CD4-positive, CD25-positive, alpha-beta regulatory T cell (primary cell): ENCODE measurements around the gene TMC6. TPM values are rescaled to one million over a fixed set of nuclear protein-coding genes. Genes with fewer than 3 reads are reported as not detected.

Experiments
- ATAC-seq, 2 donors: fragments of 150-1000 bp; cut with Tn5 transposase; one replicate each; pipeline ENCODE4 v1.10.0; 2021; ENCODE audit warnings: low read depth in 2 of 2, moderate number of reproducible peaks in 2 of 2, moderate library complexity in 1 of 2
- DNase-seq, 3 donors: peaks; one replicate each; pipeline versions ENCODE4 v3.0.0 to v3.0.0-alpha.2; 2012 to 2022; ENCODE audit warnings: mixed read lengths in 1 of 3
- H3K27ac ChIP-seq: one replicate; pipeline ENCODE4 v1.7.0; 2013; ENCODE audit warnings: mild to moderate bottlenecking, low read length; ENCODE audit not compliant: insufficient read depth, poor library complexity, severe bottlenecking
- H3K27me3 ChIP-seq: one replicate; pipeline ENCODE4 v1.7.0; 2013; ENCODE audit warnings: low read length; ENCODE audit not compliant: control insufficient read depth, insufficient read depth
- H3K36me3 ChIP-seq: one replicate; pipeline ENCODE4 v1.7.0; 2013; ENCODE audit warnings: mild to moderate bottlenecking, low read length, moderate library complexity; ENCODE audit not compliant: control insufficient read depth, insufficient read depth
- H3K4me1 ChIP-seq: 2 replicates; pipeline ENCODE4 v1.7.0; 2013; ENCODE audit warnings: mild to moderate bottlenecking, low read length; ENCODE audit not compliant: insufficient read depth, control insufficient read depth, poor library complexity, severe bottlenecking
- H3K4me3 ChIP-seq: one replicate; pipeline ENCODE4 v1.7.0; 2013; ENCODE audit warnings: low read depth, mild to moderate bottlenecking, low read length, moderate library complexity
- H3K9me3 ChIP-seq, 2 experiments: 1 replicate in 1 of 2; 2 replicates in 1 of 2; pipeline ENCODE4 v1.7.0; 2013; ENCODE audit warnings: low read length in 2 of 2, mild to moderate bottlenecking in 1 of 2, moderate library complexity in 1 of 2; ENCODE audit not compliant: control insufficient read depth in 2 of 2
- H3K27ac Mint-ChIP-seq, 3 donors: one replicate each; pipeline ENCODE4 v1.8.0; 2020 to 2022; ENCODE audit warnings: mild to moderate bottlenecking in 3 of 3, mixed read lengths in 3 of 3, moderate library complexity in 2 of 3
- H3K27me3 Mint-ChIP-seq: one replicate; pipeline ENCODE4 v1.8.0; 2022; ENCODE audit warnings: mild to moderate bottlenecking, mixed read lengths
- H3K36me3 Mint-ChIP-seq: one replicate; pipeline ENCODE4 v1.8.0; 2020; ENCODE audit warnings: mixed read lengths
- H3K4me1 Mint-ChIP-seq, 4 donors: one replicate each; pipeline ENCODE4 v1.8.0; 2020 to 2022; ENCODE audit warnings: mixed read lengths in 4 of 4, mild to moderate bottlenecking in 1 of 4
- H3K4me3 Mint-ChIP-seq, 4 donors: one replicate each; pipeline ENCODE4 v1.8.0; 2020 to 2022; ENCODE audit warnings: mild to moderate bottlenecking in 4 of 4, mixed read lengths in 4 of 4, moderate library complexity in 3 of 4
- H3K9me3 Mint-ChIP-seq, 7 donors: one replicate each; pipeline ENCODE4 v1.8.0; 2020 to 2022; ENCODE audit warnings: mixed read lengths in 7 of 7, mild to moderate bottlenecking in 3 of 7, moderate library complexity in 2 of 7
- polyA plus RNA-seq, 4 donors: library from polyadenylated mRNA; unstranded; fragments of 300-500 nt; fragmentation: Illumina TruSeq; gene quantifications; one replicate each; pipeline ENCODE4 v1.2.3, GENCODE V29; 2021
- total RNA-seq: library from RNA; stranded (reverse); gene quantifications from one replicate; pipeline ENCODE4 v1.2.3, GENCODE V29; 2022

TMC6 gene
- total and polyA plus RNA-seq, 5 donors from 2014 or later: 160 to 727 (median 234) TPM

- peak overlapping the region; percentile 92 for H3K27ac ChIP-seq
- no peaks in the 10 kb centered on the region for H3K9me3 ChIP-seq
- peaks cover 39% of the 10 kb centered on the region for H3K36me3 ChIP-seq
- H3K4me1 ChIP-seq: peaks cover 84% of the 10 kb centered on the region
- ATAC-seq: no peak
- H3K27me3 ChIP-seq: no peaks in the 10 kb centered on the region
- peak overlapping the region; percentile 77 for H3K4me3 ChIP-seq
- peak overlapping the region; percentile 92 to 98 (median 93) for H3K27ac Mint-ChIP-seq
- H3K4me1 Mint-ChIP-seq: peaks cover 0 to 67% (median 25%) of the 10 kb centered on the region in 4 donors
- peaks cover 5% of the 10 kb centered on the region for H3K27me3 Mint-ChIP-seq
- DNase-seq: no peak
- H3K36me3 Mint-ChIP-seq: peaks cover 24% of the 10 kb centered on the region
- H3K4me3 Mint-ChIP-seq: peak overlapping the region; percentile 93 to 100 (median 94)
- no peaks in the 10 kb centered on the region for H3K9me3 Mint-ChIP-seq
Measured at GRCh38 chr17:78126895-78127238, 1.7 kb downstream of the TMC6 start.

GRCh38 chr17:78125976-78126894 lies 2.3 kb downstream of the TMC6 start:
- DNase-seq (no peak), ATAC-seq (no peak)
- peaks cover 39% of the 10 kb centered on the region for H3K36me3 ChIP-seq

GRCh38 chr17:78125138-78125913 lies 3.2 kb downstream of the TMC6 start:
- peaks cover 44% of the 10 kb centered on the region for H3K36me3 ChIP-seq
- peaks cover 0 to 78% (median 30%) of the 10 kb centered on the region in 4 donors for H3K4me1 Mint-ChIP-seq
- peak overlapping the region; percentile 70 to 94 (median 74) for H3K4me3 Mint-ChIP-seq
- peak overlapping the region; percentile 92 for H3K27ac ChIP-seq
- no peak overlapping the region for H3K4me3 ChIP-seq
- peaks cover 0 to 1% (median 0%) of the 10 kb centered on the region in 7 donors for H3K9me3 Mint-ChIP-seq
- no peaks in the 10 kb centered on the region for H3K9me3 ChIP-seq
- peak in 2 of 3 donors; percentile 43 to 71 for DNase-seq
- H3K4me1 ChIP-seq: peaks cover 87% of the 10 kb centered on the region
- peaks cover 23% of the 10 kb centered on the region for H3K36me3 Mint-ChIP-seq
- ATAC-seq: no peak
- peak overlapping the region in 1 of 3 donors; percentile 76 for H3K27ac Mint-ChIP-seq
- peaks cover 5% of the 10 kb centered on the region for H3K27me3 Mint-ChIP-seq
- H3K27me3 ChIP-seq: no peaks in the 10 kb centered on the region

More at GRCh38 chr17:78125976-78126894, 2.3 kb downstream of the TMC6 start:
- H3K4me1 ChIP-seq: peaks cover 87% of the 10 kb centered on the region
- H3K27ac ChIP-seq: peak overlapping the region; percentile 92
- Mint-ChIP-seq H3K27ac (peak overlapping the region in 2 of 3 donors; percentile 92 to 98), H3K9me3 (no peaks in the 10 kb centered on the region), H3K36me3 (peaks cover 28% of the 10 kb centered on the region), H3K4me3 (peak overlapping the region; percentile 70 to 94 (median 94)), H3K27me3 (peaks cover 5% of the 10 kb centered on the region), H3K4me1 (peaks cover 0 to 73% (median 29%) of the 10 kb centered on the region in 4 donors)
- no peaks in the 10 kb centered on the region for H3K27me3 ChIP-seq
- H3K9me3 ChIP-seq: no peaks in the 10 kb centered on the region
- H3K4me3 ChIP-seq: peak overlapping the region; percentile 77

- Mint-ChIP-seq H3K4me1 (peaks cover 0 to 75% (median 27%) of the 10 kb centered on the region in 4 donors), H3K4me3 (peak overlapping the region in 3 of 4 donors; percentile 73 to 96 (median 94)), H3K36me3 (peaks cover 23% of the 10 kb centered on the region), H3K9me3 (peaks cover 0 to 1% (median 0%) of the 10 kb centered on the region in 7 donors), H3K27me3 (peaks cover 2% of the 10 kb centered on the region), H3K27ac (peak overlapping the region in 1 of 3 donors; percentile 76)
- Histone ChIP-seq H3K4me1 (peaks cover 85% of the 10 kb centered on the region), H3K27ac (peak overlapping the region; percentile 92), H3K36me3 (peaks cover 47% of the 10 kb centered on the region), H3K9me3 (no peaks in the 10 kb centered on the region), H3K4me3 (no peak overlapping the region), H3K27me3 (no peaks in the 10 kb centered on the region)
- no peak for DNase-seq
- no peak for ATAC-seq
Measured at GRCh38 chr17:78124836-78125137, 3.8 kb downstream of the TMC6 start.

GRCh38 chr17:78124081-78124835 lies 4.3 kb downstream of the TMC6 start:
- peak overlapping the region; percentile 92 for H3K27ac ChIP-seq
- Mint-ChIP-seq H3K36me3 (peaks cover 23% of the 10 kb centered on the region), H3K27ac (peak overlapping the region; percentile 85 to 96 (median 95)), H3K4me1 (peaks cover 0 to 73% (median 26%) of the 10 kb centered on the region in 4 donors), H3K27me3 (no peaks in the 10 kb centered on the region), H3K9me3 (peaks cover 0 to 1% (median 0%) of the 10 kb centered on the region in 7 donors), H3K4me3 (peak overlapping the region; percentile 81 to 96 (median 86))
- no peaks in the 10 kb centered on the region for H3K27me3 ChIP-seq
- no peak for DNase-seq
- ATAC-seq: no peak
- no peaks in the 10 kb centered on the region for H3K9me3 ChIP-seq
- H3K36me3 ChIP-seq: peaks cover 52% of the 10 kb centered on the region
- H3K4me1 ChIP-seq: peaks cover 84% of the 10 kb centered on the region
- H3K4me3 ChIP-seq: no peak overlapping the region

- Mint-ChIP-seq H3K4me1 (peaks cover 0 to 73% (median 25%) of the 10 kb centered on the region in 4 donors), H3K36me3 (peaks cover 23% of the 10 kb centered on the region), H3K27me3 (no peaks in the 10 kb centered on the region), H3K9me3 (peaks cover 0 to 1% (median 0%) of the 10 kb centered on the region in 7 donors), H3K4me3 (peak overlapping the region; percentile 86 to 96 (median 89)), H3K27ac (peak overlapping the region; percentile 85 to 99 (median 95))
- no peak for ATAC-seq
- Histone ChIP-seq H3K4me1 (peaks cover 87% of the 10 kb centered on the region), H3K4me3 (peak overlapping the region; percentile 37), H3K36me3 (peaks cover 61% of the 10 kb centered on the region), H3K9me3 (no peaks in the 10 kb centered on the region), H3K27ac (peak overlapping the region; percentile 92), H3K27me3 (no peaks in the 10 kb centered on the region)
- DNase-seq: no peak
Measured at GRCh38 chr17:78123258-78123929, 5.2 kb downstream of the TMC6 start.

- ATAC-seq: no peak
- no peak for DNase-seq
- Histone ChIP-seq H3K9me3 (no peaks in the 10 kb centered on the region), H3K27me3 (no peaks in the 10 kb centered on the region), H3K4me1 (peaks cover 88% of the 10 kb centered on the region), H3K27ac (peak overlapping the region; percentile 92), H3K4me3 (peak overlapping the region; percentile 37), H3K36me3 (peaks cover 63% of the 10 kb centered on the region)
- H3K9me3 Mint-ChIP-seq: peaks cover 0 to 1% (median 0%) of the 10 kb centered on the region in 7 donors
- peaks cover 23% of the 10 kb centered on the region for H3K36me3 Mint-ChIP-seq
- H3K4me3 Mint-ChIP-seq: peak overlapping the region; percentile 86 to 96 (median 89)
- no peaks in the 10 kb centered on the region for H3K27me3 Mint-ChIP-seq
- H3K4me1 Mint-ChIP-seq: peaks cover 0 to 77% (median 25%) of the 10 kb centered on the region in 4 donors
- peak overlapping the region; percentile 47 to 99 (median 89) for H3K27ac Mint-ChIP-seq
Measured at GRCh38 chr17:78122931-78123249, 5.7 kb downstream of the TMC6 start.
